Psoas muscle (tissue), 8 donors: Measurements from ENCODE around the gene SLC16A14. TPM values are rescaled to one million over a fixed set of nuclear protein-coding genes. Genes with fewer than 3 reads are reported as not detected.

Experiments used
- ATAC-seq, 4 donors: fragments of 200-7000 bp; cut with Tn5 transposase; one replicate each; pipeline ENCODE4 v1.9.1; 2020; ENCODE audit warnings: moderate library complexity in 3 of 4, mild to moderate bottlenecking in 2 of 4
- DNase-seq, 2 donors: peaks; one replicate each; pipeline ENCODE4 v3.0.0-alpha.2; 2020
- H3K27ac ChIP-seq: fragments of 200-600 bp; one replicate; pipeline ENCODE4 v1.8.0; 2022
- H3K27me3 ChIP-seq, 3 donors: fragments of 200-600 bp in 1 of 3; one replicate each; pipeline versions ENCODE4 v1.6.1 to v1.8.0; 2013 to 2022; ENCODE audit warnings: low read length in 2 of 3, mild to moderate bottlenecking in 2 of 3, moderate library complexity in 1 of 3; ENCODE audit not compliant: insufficient read depth in 3 of 3
- H3K36me3 ChIP-seq, 2 donors: fragments of 200-600 bp in 1 of 2; one replicate each; pipeline versions ENCODE4 v1.6.1 to v1.8.0; 2013 to 2022; ENCODE audit warnings: low read depth in 1 of 2, mild to moderate bottlenecking in 1 of 2, moderate library complexity in 1 of 2; ENCODE audit not compliant: insufficient read depth in 1 of 2
- H3K4me1 ChIP-seq: fragments of 200-600 bp; one replicate; pipeline ENCODE4 v1.8.0; 2022
- H3K4me3 ChIP-seq: fragments of 200-600 bp; one replicate; pipeline ENCODE4 v1.8.0; 2022; ENCODE audit warnings: mild to moderate bottlenecking
- H3K9me3 ChIP-seq: fragments of 200-600 bp; one replicate; pipeline ENCODE4 v1.8.0; 2022
- WGBS, 3 donors: extraction: QIAGEN DNeasy Blood & Tissue Kit; methylation state at CpG; one replicate each; pipeline versions ENCODE4 v1.1.6 to v1.1.7; 2013; 5-methylcytosine and 5-hydroxymethylcytosine counted together
- intact Hi-C, 2 donors: fragments of 100-400 bp; cut with DNase I; formaldehyde crosslinking; loops; one replicate each; pipeline versions ENCODE4 v1.11.0 to v1.14.2; 2022
- polyA plus RNA-seq, 3 donors: library from polyadenylated mRNA; stranded (reverse); fragments of 200-250 nt; gene quantifications; one replicate each; pipeline ENCODE4 v1.2.3, GENCODE V29; 2013
- total RNA-seq, 4 donors: library from RNA; stranded (reverse); fragmentation: NEBNext Ultra II Directional in 2 of 4; extraction: Animal tissue kit (Norgen Biotek cat#: 25700) in 2 of 4; gene quantifications; one replicate each; pipeline versions ENCODE4 v1.2.1 to v1.2.4, GENCODE V29; 2021 to 2023
- TF ChIP-seq, protein P1 (sequence below): fragments of 200-600 bp; IDR thresholded peaks from one replicate; pipeline ENCODE4 v1.8.0; 2022; ENCODE audit warnings: antibody characterized with exemption
- donor health status: healthy with polysubstance abuse.
- donor health status: DM: no; HTN: no; CAD: no; lungs with moderate emphysema.
- donor health status: Bipolar disorder and iron deficiency.
- donor health status: healthy.
- donor health status: DM: yes; HTN: yes; CAD: no.
- donor health status: DM: no; HTN: no; CAD: no.
- donor health status: DM: no; HTN: no; CAD: no.
- donor health status: DM: yes; HTN: yes; CAD: no.

SLC16A14 gene
- total and polyA plus RNA-seq, 7 donors = 0.17 to 1.2 (median 0.46) TPM

DNA sequence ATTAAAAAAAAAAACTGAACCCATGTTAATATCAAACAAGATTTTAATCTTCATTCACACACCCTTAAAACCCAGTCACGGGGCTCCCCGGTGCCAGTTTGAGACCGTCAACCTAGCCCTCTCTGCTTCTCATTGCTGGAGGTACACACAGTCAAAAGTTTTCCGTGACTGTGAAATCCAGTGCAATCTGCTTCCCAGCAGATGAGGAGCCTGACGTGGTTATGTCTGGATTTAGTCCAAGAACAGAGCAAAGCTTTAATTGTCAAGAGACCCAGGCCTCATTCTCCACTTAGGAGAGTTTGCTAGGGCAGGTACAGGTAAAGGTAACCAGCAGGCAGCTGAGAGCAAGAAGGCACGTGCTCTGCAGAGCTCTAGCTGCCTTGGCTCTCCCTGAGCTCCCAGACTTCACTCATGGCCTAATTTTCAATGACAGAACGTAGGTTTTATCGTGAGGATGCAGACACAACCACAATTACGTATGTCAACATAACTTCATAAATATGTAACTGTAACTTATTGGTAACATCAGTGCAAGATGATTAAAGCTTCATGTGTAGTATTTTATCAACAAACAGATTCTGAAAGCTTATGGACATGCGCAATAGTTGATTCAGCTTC, 56.3 kb downstream of the SLC16A14 start:
- Histone ChIP-seq H3K4me3 (no peak overlapping the region), H3K27me3 (no peaks in the 10 kb centered on the region), H3K36me3 (no peaks in the 10 kb centered on the region), H3K27ac (no peak overlapping the region), H3K4me1 (no peaks in the 10 kb centered on the region), H3K9me3 (no peaks in the 10 kb centered on the region)
- intact Hi-C loops = loop anchor here in 1 of 2 donors (10.0 kb wide), 1 partner anchor 602 kb away; no protein-coding TSS in a partner anchor
- no peak for DNase-seq
- TF ChIP-seq, protein P1, sequence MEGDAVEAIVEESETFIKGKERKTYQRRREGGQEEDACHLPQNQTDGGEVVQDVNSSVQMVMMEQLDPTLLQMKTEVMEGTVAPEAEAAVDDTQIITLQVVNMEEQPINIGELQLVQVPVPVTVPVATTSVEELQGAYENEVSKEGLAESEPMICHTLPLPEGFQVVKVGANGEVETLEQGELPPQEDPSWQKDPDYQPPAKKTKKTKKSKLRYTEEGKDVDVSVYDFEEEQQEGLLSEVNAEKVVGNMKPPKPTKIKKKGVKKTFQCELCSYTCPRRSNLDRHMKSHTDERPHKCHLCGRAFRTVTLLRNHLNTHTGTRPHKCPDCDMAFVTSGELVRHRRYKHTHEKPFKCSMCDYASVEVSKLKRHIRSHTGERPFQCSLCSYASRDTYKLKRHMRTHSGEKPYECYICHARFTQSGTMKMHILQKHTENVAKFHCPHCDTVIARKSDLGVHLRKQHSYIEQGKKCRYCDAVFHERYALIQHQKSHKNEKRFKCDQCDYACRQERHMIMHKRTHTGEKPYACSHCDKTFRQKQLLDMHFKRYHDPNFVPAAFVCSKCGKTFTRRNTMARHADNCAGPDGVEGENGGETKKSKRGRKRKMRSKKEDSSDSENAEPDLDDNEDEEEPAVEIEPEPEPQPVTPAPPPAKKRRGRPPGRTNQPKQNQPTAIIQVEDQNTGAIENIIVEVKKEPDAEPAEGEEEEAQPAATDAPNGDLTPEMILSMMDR = no peak
- 80 to 87% (median 83%) methylated on average over 10 of the region's 10 CpGs for WGBS, 3 donors
- no peak for ATAC-seq

DNA sequence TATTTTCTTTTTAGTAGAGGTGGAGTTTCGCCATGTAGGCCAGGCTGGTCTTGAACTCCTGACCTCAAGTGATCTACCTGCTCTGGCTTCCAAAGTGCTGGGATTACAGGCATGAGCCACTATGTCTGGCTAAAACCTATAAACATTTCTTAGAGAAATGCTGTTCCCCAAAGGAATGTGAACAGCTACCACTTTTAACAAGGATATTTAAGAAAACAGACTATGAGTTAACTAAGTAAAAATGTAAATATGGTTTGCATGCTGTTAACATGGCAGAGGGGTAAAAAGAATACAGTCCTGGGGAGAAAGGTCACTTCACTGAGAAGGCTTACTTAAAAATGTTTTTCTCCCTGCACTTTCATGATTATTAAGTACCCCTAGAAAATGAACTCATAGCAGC, 57.1 kb downstream of the SLC16A14 start:
- Histone ChIP-seq H3K27ac (no peak overlapping the region), H3K4me3 (no peak overlapping the region), H3K4me1 (no peaks in the 10 kb centered on the region), H3K27me3 (no peaks in the 10 kb centered on the region), H3K36me3 (no peaks in the 10 kb centered on the region), H3K9me3 (no peaks in the 10 kb centered on the region)
- WGBS, 3 donors = 96 to 100% (median 97%) methylated on average over 1 of the region's 1 CpG
- TF ChIP-seq, protein P1 = no peak
- no peak for DNase-seq
- intact Hi-C loops = loop anchor here in 1 of 2 donors (10.0 kb wide), 1 partner anchor 603 kb away; no protein-coding TSS in a partner anchor
- no peak for ATAC-seq

DNA sequence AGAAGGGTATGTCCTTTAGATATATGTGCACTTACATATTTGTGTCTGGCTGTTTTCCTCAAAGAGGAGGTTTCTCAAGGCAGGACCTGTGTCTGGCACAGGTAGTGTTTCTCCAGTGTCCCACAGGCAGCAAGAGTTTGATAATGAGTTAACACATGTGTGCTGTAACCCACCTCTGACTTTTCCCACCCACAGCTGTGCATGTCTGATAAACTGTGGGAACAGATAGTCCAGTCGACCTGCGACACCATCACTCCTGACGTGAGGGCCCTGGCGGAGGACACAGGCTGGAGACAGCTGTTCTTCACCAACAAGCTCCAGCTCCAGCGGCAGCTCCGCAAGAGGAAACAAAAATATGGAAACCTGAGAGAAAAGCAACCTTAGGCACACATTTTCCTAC, 58.2 kb downstream of the SLC16A14 start:
- Histone ChIP-seq H3K27ac (no peak overlapping the region), H3K36me3 (no peaks in the 10 kb centered on the region), H3K4me3 (no peak overlapping the region), H3K27me3 (no peaks in the 10 kb centered on the region), H3K4me1 (no peaks in the 10 kb centered on the region), H3K9me3 (no peaks in the 10 kb centered on the region)
- DNase-seq (no peak), ATAC-seq (no peak)
- TF ChIP-seq, protein P1 = no peak
- intact Hi-C loops = loop anchor here in 1 of 2 donors (10.0 kb wide), 1 partner anchor 604 kb away; no protein-coding TSS in a partner anchor
- 70 to 73% (median 70%) methylated on average over 6 of the region's 6 CpGs for WGBS, 3 donors

DNA sequence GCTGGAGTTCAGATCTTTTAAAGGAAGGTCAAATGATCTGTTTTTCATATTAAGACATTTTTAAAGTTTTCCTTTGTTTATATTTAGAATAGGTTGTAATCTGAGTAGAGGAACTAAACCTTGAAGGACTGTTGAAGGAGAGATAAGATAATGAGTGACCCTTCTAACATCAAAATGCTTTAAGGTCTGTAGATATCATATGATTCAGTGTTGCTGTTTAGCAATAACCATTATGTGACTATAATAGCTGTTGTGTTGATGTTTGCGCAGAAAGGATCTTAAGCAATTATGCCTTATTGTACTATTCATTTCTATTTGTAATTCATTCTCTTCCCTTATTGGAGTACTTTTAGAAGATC, 60.0 kb downstream of the SLC16A14 start:
- Histone ChIP-seq H3K4me3 (peak overlapping the region; percentile 35), H3K27me3 (no peaks in the 10 kb centered on the region), H3K4me1 (no peaks in the 10 kb centered on the region), H3K9me3 (no peaks in the 10 kb centered on the region), H3K36me3 (no peaks in the 10 kb centered on the region), H3K27ac (no peak overlapping the region)
- TF ChIP-seq, protein P1 = no peak
- DNase-seq (no peak), ATAC-seq (no peak)
- intact Hi-C loops = loop anchor here (2.0 to 5.0 kb wide), 3 partner anchors 150 to 602 kb away; no protein-coding TSS in a partner anchor
- WGBS, 3 donors = 83 to 94% (median 90%) methylated on average over 1 of the region's 1 CpG
